Activated CD4-positive, alpha-beta memory T cell treated with anti-CD3 and anti-CD28 coated beads for 36 hours (primary cell): ENCODE data around the gene CEBPZ. TPM values are rescaled to one million over a fixed set of nuclear protein-coding genes. Genes with fewer than 3 reads are reported as not detected.
A peak's percentile ranks its signal among the peaks of the same experiment; 100 is the strongest.

Experiments
- CTCF ChIA-PET: fragments of 350-600 bp; sonication (Branson Sonifier 250); formaldehyde crosslinking; loops from one replicate; lab custom pipeline; 2021; ENCODE audit warnings: antibody characterized with exemption, inconsistent platforms; lab: Charles Lee
- POLR2A ChIA-PET: fragments of 350-600 bp; sonication (Branson Sonifier 250); formaldehyde crosslinking; loops from one replicate; lab custom pipeline; 2021; ENCODE audit warnings: antibody characterized with exemption; lab: Charles Lee
- DNase-seq: peaks from one replicate; pipeline ENCODE4 v3.0.0-alpha.2; 2020
- H3K27ac Mint-ChIP-seq: one replicate; pipeline ENCODE4 v1.8.0; 2021; ENCODE audit warnings: mixed read lengths
- H3K27me3 Mint-ChIP-seq: one replicate; pipeline ENCODE4 v1.8.0; 2021; ENCODE audit warnings: mixed read lengths
- H3K36me3 Mint-ChIP-seq: one replicate; pipeline ENCODE4 v1.8.0; 2021; ENCODE audit warnings: mixed read lengths
- H3K4me1 Mint-ChIP-seq: one replicate; pipeline ENCODE4 v1.8.0; 2021; ENCODE audit warnings: low read depth, mixed read lengths
- H3K4me3 Mint-ChIP-seq: one replicate; pipeline ENCODE4 v1.8.0; 2021; ENCODE audit warnings: mild to moderate bottlenecking, mixed read lengths
- H3K9me3 Mint-ChIP-seq: one replicate; pipeline ENCODE4 v1.8.0; 2021; ENCODE audit warnings: mixed read lengths
- intact Hi-C: fragments of 100-400 bp; cut with micrococcal nuclease; formaldehyde crosslinking; loops from one replicate; pipeline ENCODE4 v1.15.1; 2023
- total RNA-seq, 2 experiments: library from RNA; stranded (reverse); gene quantifications; one replicate each; pipeline ENCODE4 v1.2.3, GENCODE V29; 2021

Gene CEBPZ
- total RNA-seq, 2 experiments from 2014 or later: 62.3 to 74.6 TPM

DNA sequence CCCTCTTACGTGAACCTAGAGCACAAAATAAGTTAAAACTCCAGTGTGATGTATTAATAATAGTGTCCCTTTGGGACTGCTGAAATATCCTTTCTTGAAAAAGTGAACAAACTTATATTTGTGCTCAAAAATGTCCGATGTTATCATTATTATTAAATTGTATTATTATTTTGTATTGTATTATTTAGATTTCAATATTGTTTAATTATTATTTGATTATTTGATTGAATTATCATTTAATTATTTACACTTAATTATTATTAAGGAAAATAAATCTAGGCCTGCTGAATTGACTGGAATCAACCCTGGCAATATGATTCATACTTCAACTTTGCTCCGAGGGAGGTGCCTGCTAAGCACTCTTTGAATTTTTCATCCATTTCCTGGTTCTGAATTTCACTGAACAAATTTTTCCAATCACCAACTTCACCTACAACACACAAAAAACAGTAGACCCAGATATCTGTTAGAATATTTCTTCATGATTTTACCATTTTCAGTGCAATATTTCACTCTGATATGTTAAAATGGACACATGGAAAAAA lies 63.7 kb downstream of the CEBPZ start:
- Mint-ChIP-seq H3K4me1 (peaks cover 2% of the 10 kb centered on the region), H3K4me3 (no peak overlapping the region), H3K36me3 (peaks cover 6% of the 10 kb centered on the region), H3K27me3 (no peaks in the 10 kb centered on the region), H3K9me3 (peaks cover 12% of the 10 kb centered on the region), H3K27ac (no peak overlapping the region)
- ChIA-PET POLR2A (no interaction called here), CTCF (interaction anchor here (0.6 to 2.2 kb wide), 8 partner anchors 9 to 710 kb away, joined by 3 to 8 read pairs (median 4); no protein-coding TSS in a partner anchor)
- DNase-seq: no peak
- intact Hi-C loops: loop anchor here (2.0 to 10.0 kb wide), 4 partner anchors 29 to 370 kb away; partner anchors contain the start of gene CEBPZOS

DNA sequence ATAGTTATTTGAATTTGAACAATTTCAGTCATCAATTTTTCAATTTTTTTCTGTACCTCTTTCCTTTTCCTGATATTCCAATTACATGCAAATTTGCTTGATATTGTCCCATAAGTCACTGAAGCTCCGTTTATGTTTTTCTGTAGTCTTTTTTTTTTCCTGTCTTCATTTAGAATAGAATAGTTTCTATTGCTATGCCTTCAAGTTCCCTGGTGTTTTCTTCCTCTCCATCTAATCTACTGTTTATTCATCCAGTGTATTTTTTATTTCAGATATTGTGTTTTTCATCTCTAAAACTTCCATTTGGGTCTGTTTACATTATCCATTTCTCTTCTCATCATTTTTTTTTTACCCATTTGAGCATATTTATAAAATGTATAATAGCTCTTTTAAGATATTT lies 66.6 kb downstream of the CEBPZ start:
- no peak overlapping the region for H3K27ac Mint-ChIP-seq
- DNase-seq: no peak
- H3K36me3 Mint-ChIP-seq: peaks cover 6% of the 10 kb centered on the region
- H3K27me3 Mint-ChIP-seq: no peaks in the 10 kb centered on the region
- CTCF ChIA-PET: no interaction called here
- no peak overlapping the region for H3K4me3 Mint-ChIP-seq
- H3K9me3 Mint-ChIP-seq: peaks cover 12% of the 10 kb centered on the region
- POLR2A ChIA-PET: no interaction called here
- H3K4me1 Mint-ChIP-seq: peaks cover 2% of the 10 kb centered on the region
- intact Hi-C loops: loop anchor here (5.0 to 10.0 kb wide), 3 partner anchors 210 to 373 kb away; no protein-coding TSS in a partner anchor

GRCh38 chr2:37156857-37157714 lies 74.3 kb downstream of the CEBPZ start, which contains the start of gene EIF2AK2:
EIF2AK2 (minus strand) TSS chr2:37156980; CDS start chr2:37147806, 9,174 bp downstream.
- intact Hi-C loops: loop anchor here (2.0 to 5.0 kb wide), 4 partner anchors 40 to 715 kb away; partner anchors contain the start of genes CEBPZOS, PRKD3 and STRN
- ChIA-PET POLR2A (interaction anchor here (1.0 to 1.7 kb wide), 5 partner anchors 11 to 75 kb away, joined by 3 to 7 read pairs (median 3); partner anchors contain the start of genes CEBPZ and NDUFAF7), CTCF (interaction anchor here (0.9 to 1.4 kb wide), 2 partner anchors 11 to 12 kb away, joined by 3 read pairs; no protein-coding TSS in a partner anchor)
- Mint-ChIP-seq H3K9me3 (no peaks in the 10 kb centered on the region), H3K27ac (peak within 1 kb of the TSS; percentile 74), H3K27me3 (no peaks in the 10 kb centered on the region), H3K4me1 (peaks cover 34% of the 10 kb centered on the region), H3K36me3 (peaks cover 18% of the 10 kb centered on the region), H3K4me3 (peak within 1 kb of the TSS; percentile 80)
- peak; percentile 88 for DNase-seq

DNA sequence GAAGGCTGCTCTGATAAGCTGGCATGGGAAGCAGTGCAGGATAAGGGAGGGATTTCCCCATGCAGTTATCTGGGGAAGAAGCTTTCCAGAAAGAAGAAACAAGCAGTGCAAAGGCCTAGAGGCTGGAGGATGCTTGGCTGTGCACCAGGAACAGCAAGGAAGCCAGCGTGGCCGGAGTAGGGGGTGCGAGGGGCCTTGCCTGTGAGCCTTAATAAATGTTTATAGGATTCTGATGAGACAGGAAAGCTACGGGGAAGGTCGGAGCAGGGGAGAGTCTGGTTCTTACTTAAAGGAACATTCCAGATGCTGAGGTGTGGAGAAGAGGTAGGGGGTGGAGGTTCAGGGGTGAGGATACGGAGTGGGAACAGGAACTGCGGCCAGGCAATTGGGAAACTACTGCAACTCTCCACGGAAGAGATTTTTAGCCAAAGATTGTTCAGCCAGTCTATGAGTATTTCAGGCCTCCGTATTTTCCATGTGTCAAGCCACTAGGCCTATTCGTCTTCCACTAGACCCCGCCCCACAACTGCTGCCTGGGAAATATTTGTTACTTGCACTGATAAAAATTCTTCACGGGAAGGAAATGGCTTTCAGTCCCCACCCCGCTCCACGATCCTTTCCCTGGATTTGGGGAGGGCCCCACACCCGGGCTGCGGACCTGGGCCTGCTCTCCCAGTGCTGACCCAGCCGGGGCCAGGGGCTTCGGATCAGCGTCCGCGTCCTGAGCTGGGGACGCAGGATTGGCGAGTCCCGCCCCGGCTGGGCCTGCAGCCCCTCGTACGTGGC lies 75.1 kb downstream of the CEBPZ start:
- Mint-ChIP-seq H3K4me3 (peak overlapping the region; percentile 80), H3K27me3 (no peaks in the 10 kb centered on the region), H3K27ac (peak overlapping the region; percentile 66), H3K9me3 (no peaks in the 10 kb centered on the region), H3K36me3 (peaks cover 22% of the 10 kb centered on the region), H3K4me1 (peaks cover 40% of the 10 kb centered on the region)
- CTCF ChIA-PET: interaction anchor here (0.6 to 1.4 kb wide), 4 partner anchors 10 to 1354 kb away, joined by 3 to 4 read pairs (median 3); no protein-coding TSS in a partner anchor
- peak; percentile 50 for DNase-seq
- POLR2A ChIA-PET: interaction anchor here (1.0 to 1.7 kb wide), 5 partner anchors 10 to 75 kb away, joined by 3 to 7 read pairs (median 3); partner anchors contain the start of genes CEBPZ and NDUFAF7
- intact Hi-C loops: loop anchor here (2.0 to 5.0 kb wide), 4 partner anchors 41 to 716 kb away; partner anchors contain the start of genes CEBPZOS, PRKD3 and STRN

GRCh38 chr2:37154785-37155184 lies 76.6 kb downstream of the CEBPZ start:
- Mint-ChIP-seq H3K4me3 (no peak overlapping the region), H3K27me3 (no peaks in the 10 kb centered on the region), H3K4me1 (peaks cover 53% of the 10 kb centered on the region), H3K36me3 (peaks cover 22% of the 10 kb centered on the region), H3K27ac (no peak overlapping the region), H3K9me3 (no peaks in the 10 kb centered on the region)
- POLR2A ChIA-PET: interaction anchor here (0.6 kb wide), 1 partner anchor 42 kb away, joined by 3 read pairs; no protein-coding TSS in a partner anchor
- CTCF ChIA-PET: interaction anchor here (1.1 kb wide), 1 partner anchor 14 kb away, joined by 4 read pairs; no protein-coding TSS in a partner anchor
- no peak for DNase-seq
- intact Hi-C loops: loop anchor here (5.0 kb wide), 3 partner anchors 168 to 718 kb away; partner anchors contain the start of genes PRKD3 and STRN

DNA sequence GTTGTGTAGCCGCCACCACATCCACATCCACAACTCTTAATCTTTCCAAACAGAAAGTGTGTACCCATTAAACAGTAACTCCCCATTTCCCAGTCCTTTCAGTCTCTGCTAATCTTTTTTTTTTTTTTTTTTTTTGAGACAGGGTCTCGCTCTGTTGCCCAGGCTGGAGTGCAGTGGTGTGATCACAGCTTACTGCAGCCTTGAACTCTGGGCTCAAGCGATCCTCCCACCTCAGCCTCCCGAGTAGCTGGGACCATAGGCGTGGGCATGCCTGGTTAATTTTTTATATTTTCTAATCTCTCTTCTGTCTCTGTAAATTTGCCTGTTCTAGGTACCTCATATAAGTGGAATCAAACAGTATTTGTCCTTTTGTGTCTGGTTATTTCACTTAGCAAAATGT lies 78.2 kb downstream of the CEBPZ start:
- Mint-ChIP-seq H3K4me1 (peaks cover 56% of the 10 kb centered on the region), H3K9me3 (no peaks in the 10 kb centered on the region), H3K27ac (no peak overlapping the region), H3K36me3 (peaks cover 28% of the 10 kb centered on the region), H3K27me3 (no peaks in the 10 kb centered on the region), H3K4me3 (no peak overlapping the region)
- intact Hi-C loops: no loop called here
- no peak for DNase-seq
- ChIA-PET CTCF (no interaction called here), POLR2A (no interaction called here)

Other genes with a start within 250 kb of the CEBPZ start
- gene HEATR5B, start 147.2 kb downstream of the CEBPZ start, total RNA-seq: 10 to 100 TPM; 18.1 to 20.3 TPM
- 10 to 100 TPM; 12.6 to 13.0 TPM for gene GPATCH11, start 147.1 kb downstream of the CEBPZ start, total RNA-seq
- gene EIF2AK2, start 74.6 kb downstream of the CEBPZ start, total RNA-seq: 10 to 100 TPM; 48.1 to 52.6 TPM
- not detected for gene SULT6B1, start 42.9 kb downstream of the CEBPZ start, total RNA-seq
- 10 to 100 TPM; 29.3 to 33.2 TPM for gene CEBPZOS, start 35.1 kb downstream of the CEBPZ start, total RNA-seq
- gene NDUFAF7, start 62 bp upstream of the CEBPZ start, total RNA-seq: 10 to 100 TPM; 22.8 to 23.0 TPM
- 10 to 100 TPM; 22.5 to 24.7 TPM for gene PRKD3, start 93.2 kb upstream of the CEBPZ start, total RNA-seq
- gene QPCT, start 113.0 kb upstream of the CEBPZ start, total RNA-seq: under 1 TPM; 0.43 to 0.68 TPM